Panc1 (cell line): ENCODE data around the gene DDX49.

Experiments used
- CTCF ChIP-seq: fragments of 450-650 bp; IDR thresholded peaks from 2 replicates; pipeline ENCODE4 v1.5.1; 2017; ENCODE audit warnings: mild to moderate bottlenecking
- POLR2AphosphoS5 ChIP-seq: IDR thresholded peaks from 2 replicates; pipeline ENCODE4 v1.6.1; 2012; ENCODE audit warnings: mild to moderate bottlenecking, low read depth, low read length, moderate library complexity

- TF ChIP-seq CTCF, result no peak
- no peak for TF ChIP-seq POLR2AphosphoS5
Measured at GRCh38 chr19:18964121-18964520, 44.6 kb downstream of the DDX49 start.
